Panc1 (cell line): ENCODE measurements around the gene SMARCE1. TPM values are rescaled to one million over a fixed set of nuclear protein-coding genes. Genes with fewer than 3 reads are reported as not detected.

Experiments used
- ATAC-seq: fragments of 200-7000 bp; cut with Tn5 transposase; 2 replicates; pipeline ENCODE4 v1.9.1; 2020; ENCODE audit warnings: mild to moderate bottlenecking, moderate library complexity
- BruUV-seq: library from RNA; stranded (reverse); fragments of 400-500 nt; replicated peaks from 2 replicates; lab custom pipeline; 2021; lab: Mats Ljungman, UMichigan
- CTCF ChIA-PET: fragments of 300-600 bp; sonication (Branson Sonifier 250); formaldehyde crosslinking; loops from one replicate; lab custom pipeline; 2022; ENCODE audit warnings: antibody characterized with exemption; lab: Charles Lee
- POLR2A ChIA-PET: fragments of 300-600 bp; sonication (Branson Sonifier 250); formaldehyde crosslinking; loops from one replicate; lab custom pipeline; 2022; ENCODE audit warnings: antibody characterized with exemption; lab: Charles Lee
- DNase-seq: peaks from one replicate; pipeline ENCODE4 v3.0.0-alpha.2; 2010; ENCODE audit warnings: low read depth, low spot score
- H3K27ac ChIP-seq: 2 replicates; pipeline ENCODE4 v1.5.1; 2011; ENCODE audit warnings: mild to moderate bottlenecking, low read length, inconsistent platforms
- H3K27me3 ChIP-seq: fragments of 200-500 bp; sonication (Bioruptor generic); 2 replicates; pipeline ENCODE4 v1.6.0; 2014; ENCODE audit warnings: low read length, inconsistent platforms; ENCODE audit not compliant: control insufficient read depth, insufficient read depth
- H3K36me3 ChIP-seq: fragments of 200-500 bp; sonication (Bioruptor generic); 2 replicates; pipeline ENCODE4 v1.5.1; 2014; ENCODE audit warnings: inconsistent platforms, mild to moderate bottlenecking, low read length, moderate library complexity; ENCODE audit not compliant: control insufficient read depth, insufficient read depth
- H3K4me1 ChIP-seq: 2 replicates; pipeline ENCODE4 v1.5.1; 2011; ENCODE audit warnings: inconsistent platforms, mild to moderate bottlenecking, low read length, moderate library complexity; ENCODE audit not compliant: control insufficient read depth, insufficient read depth
- H3K4me3 ChIP-seq, 2 experiments: 2 replicates each; pipeline ENCODE4 v1.5.1; 2011 to 2012; ENCODE audit warnings: low read depth in 2 of 2, low read length in 2 of 2, mild to moderate bottlenecking in 2 of 2, inconsistent platforms in 1 of 2, moderate library complexity in 1 of 2
- H3K9me3 ChIP-seq: fragments of 200-500 bp; sonication (Bioruptor generic); 2 replicates; pipeline ENCODE4 v1.5.1; 2014; ENCODE audit warnings: low read depth, mild to moderate bottlenecking, inconsistent platforms, low read length, moderate library complexity; ENCODE audit not compliant: control insufficient read depth, insufficient read depth
- POLR2AphosphoS5 ChIP-seq: IDR thresholded peaks from 2 replicates; pipeline ENCODE4 v1.6.1; 2012; ENCODE audit warnings: mild to moderate bottlenecking, low read depth, low read length, moderate library complexity
- SIN3A ChIP-seq: IDR thresholded peaks from 2 replicates; pipeline ENCODE4 v1.6.1; 2012; ENCODE audit warnings: low read depth, mild to moderate bottlenecking, low read length, moderate library complexity, borderline replicate concordance; ENCODE audit not compliant: insufficient read depth
- TCF7L2 ChIP-seq: IDR thresholded peaks from 2 replicates; pipeline ENCODE4 v1.6.1; 2011; ENCODE audit warnings: mild to moderate bottlenecking, low read depth, low read length, inconsistent platforms
- in situ Hi-C: cut with HindIII; loops from 2 replicates; pipeline ENCODE4 v1.10.0; 2016; ENCODE audit warnings: low sequenced_read_pairs, low pct_unique_long_range_greater_than_20kb
- intact Hi-C: fragments of 100-400 bp; cut with micrococcal nuclease; formaldehyde crosslinking; loops from one replicate; pipeline ENCODE4 v1.10.0; 2022; ENCODE audit not compliant: unreplicated experiment
- total RNA-seq: library from RNA; stranded (reverse); gene quantifications from one replicate; pipeline ENCODE4 v1.2.1, GENCODE V29; 2021; ENCODE audit not compliant: unreplicated experiment
- TF ChIP-seq, protein P1 (sequence below): fragments of 450-650 bp; IDR thresholded peaks from 2 replicates; pipeline ENCODE4 v1.5.1; 2017; ENCODE audit warnings: mild to moderate bottlenecking
- TF ChIP-seq, protein P2 (sequence below), 2 experiments: IDR thresholded peaks; 2 replicates each; pipeline ENCODE4 v1.6.1; 2011 to 2012; ENCODE audit warnings: low read depth in 2 of 2, control low read depth in 1 of 2, low read length in 1 of 2, mild to moderate bottlenecking in 1 of 2, moderate library complexity in 1 of 2; ENCODE audit not compliant: insufficient read depth in 1 of 2

The SMARCE1 gene
- total RNA-seq, 1 experiment from 2014 or later = 129 TPM

DNA sequence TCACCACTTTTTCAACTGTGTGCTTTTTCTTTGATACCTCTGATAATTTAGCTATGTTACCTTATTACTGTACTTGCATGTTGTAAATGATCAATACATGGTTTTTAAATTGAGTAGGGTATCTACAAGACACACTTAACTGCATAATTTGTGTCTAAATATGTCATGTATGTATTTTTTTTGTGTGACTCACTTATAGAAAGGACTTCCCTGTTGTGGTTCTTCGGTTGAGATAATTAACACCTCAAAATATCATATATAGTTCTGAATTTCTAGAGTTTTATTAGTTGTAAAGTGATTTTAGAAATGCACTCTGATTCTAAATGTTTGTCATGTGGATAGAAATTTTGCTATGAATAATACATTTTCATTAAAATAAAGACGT is 31.9 kb upstream of the SMARCE1 start:
- Histone ChIP-seq H3K27me3 (peaks cover 35% of the 10 kb centered on the region), H3K9me3 (no peaks in the 10 kb centered on the region), H3K4me1 (no peaks in the 10 kb centered on the region), H3K27ac (no peak overlapping the region), H3K4me3 (no peak overlapping the region), H3K36me3 (no peaks in the 10 kb centered on the region)
- ChIA-PET POLR2A (no interaction called here), CTCF (no interaction called here)
- no peak for TF ChIP-seq TCF7L2
- TF ChIP-seq, protein P1, sequence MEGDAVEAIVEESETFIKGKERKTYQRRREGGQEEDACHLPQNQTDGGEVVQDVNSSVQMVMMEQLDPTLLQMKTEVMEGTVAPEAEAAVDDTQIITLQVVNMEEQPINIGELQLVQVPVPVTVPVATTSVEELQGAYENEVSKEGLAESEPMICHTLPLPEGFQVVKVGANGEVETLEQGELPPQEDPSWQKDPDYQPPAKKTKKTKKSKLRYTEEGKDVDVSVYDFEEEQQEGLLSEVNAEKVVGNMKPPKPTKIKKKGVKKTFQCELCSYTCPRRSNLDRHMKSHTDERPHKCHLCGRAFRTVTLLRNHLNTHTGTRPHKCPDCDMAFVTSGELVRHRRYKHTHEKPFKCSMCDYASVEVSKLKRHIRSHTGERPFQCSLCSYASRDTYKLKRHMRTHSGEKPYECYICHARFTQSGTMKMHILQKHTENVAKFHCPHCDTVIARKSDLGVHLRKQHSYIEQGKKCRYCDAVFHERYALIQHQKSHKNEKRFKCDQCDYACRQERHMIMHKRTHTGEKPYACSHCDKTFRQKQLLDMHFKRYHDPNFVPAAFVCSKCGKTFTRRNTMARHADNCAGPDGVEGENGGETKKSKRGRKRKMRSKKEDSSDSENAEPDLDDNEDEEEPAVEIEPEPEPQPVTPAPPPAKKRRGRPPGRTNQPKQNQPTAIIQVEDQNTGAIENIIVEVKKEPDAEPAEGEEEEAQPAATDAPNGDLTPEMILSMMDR = no peak
- DNase-seq = no peak
- in situ Hi-C loops = no loop called here
- BruUV-seq = no TSS peak
- intact Hi-C loops = no loop called here
- no peak for ATAC-seq

DNA sequence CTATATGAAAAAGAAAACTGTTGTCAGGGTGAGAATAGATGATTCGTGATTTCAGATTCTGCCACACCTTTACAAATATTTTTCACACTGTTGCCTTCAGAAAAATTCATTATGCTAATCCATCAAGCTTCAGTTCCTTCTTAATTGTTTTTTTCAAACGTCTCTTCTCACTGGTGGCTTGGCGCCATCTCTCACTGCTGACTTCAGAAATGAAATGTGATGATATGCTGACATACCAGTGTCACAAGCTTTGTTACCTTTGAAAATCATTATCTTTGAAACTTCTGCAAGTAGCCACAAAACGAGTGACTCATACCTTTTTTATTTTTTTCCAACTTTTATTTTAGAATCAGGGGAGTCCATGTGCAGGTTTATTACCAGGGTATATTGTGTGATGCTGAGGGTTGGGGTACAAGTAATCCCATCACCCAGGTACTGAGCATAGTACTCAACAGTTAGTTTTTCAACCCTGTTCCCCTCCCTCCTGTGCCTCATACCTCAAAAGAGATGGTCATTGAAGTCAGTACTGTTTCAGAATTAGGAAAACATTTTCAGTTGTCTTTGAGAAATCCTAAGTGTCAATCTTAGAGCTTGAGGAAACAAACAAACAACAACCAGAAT is 31.4 kb upstream of the SMARCE1 start:
- TF ChIP-seq, protein P1 = no peak
- TF ChIP-seq, protein P2, sequence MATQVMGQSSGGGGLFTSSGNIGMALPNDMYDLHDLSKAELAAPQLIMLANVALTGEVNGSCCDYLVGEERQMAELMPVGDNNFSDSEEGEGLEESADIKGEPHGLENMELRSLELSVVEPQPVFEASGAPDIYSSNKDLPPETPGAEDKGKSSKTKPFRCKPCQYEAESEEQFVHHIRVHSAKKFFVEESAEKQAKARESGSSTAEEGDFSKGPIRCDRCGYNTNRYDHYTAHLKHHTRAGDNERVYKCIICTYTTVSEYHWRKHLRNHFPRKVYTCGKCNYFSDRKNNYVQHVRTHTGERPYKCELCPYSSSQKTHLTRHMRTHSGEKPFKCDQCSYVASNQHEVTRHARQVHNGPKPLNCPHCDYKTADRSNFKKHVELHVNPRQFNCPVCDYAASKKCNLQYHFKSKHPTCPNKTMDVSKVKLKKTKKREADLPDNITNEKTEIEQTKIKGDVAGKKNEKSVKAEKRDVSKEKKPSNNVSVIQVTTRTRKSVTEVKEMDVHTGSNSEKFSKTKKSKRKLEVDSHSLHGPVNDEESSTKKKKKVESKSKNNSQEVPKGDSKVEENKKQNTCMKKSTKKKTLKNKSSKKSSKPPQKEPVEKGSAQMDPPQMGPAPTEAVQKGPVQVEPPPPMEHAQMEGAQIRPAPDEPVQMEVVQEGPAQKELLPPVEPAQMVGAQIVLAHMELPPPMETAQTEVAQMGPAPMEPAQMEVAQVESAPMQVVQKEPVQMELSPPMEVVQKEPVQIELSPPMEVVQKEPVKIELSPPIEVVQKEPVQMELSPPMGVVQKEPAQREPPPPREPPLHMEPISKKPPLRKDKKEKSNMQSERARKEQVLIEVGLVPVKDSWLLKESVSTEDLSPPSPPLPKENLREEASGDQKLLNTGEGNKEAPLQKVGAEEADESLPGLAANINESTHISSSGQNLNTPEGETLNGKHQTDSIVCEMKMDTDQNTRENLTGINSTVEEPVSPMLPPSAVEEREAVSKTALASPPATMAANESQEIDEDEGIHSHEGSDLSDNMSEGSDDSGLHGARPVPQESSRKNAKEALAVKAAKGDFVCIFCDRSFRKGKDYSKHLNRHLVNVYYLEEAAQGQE (IDR thresholded peaks at IDR 0.05; ENCODE audit: insufficient read depth in 1 of 2, low read depth in 2 of 2, low read length in 1 of 2) = no peak
- TF ChIP-seq TCF7L2 = no peak
- TF ChIP-seq SIN3A = no peak
- no peak for TF ChIP-seq POLR2AphosphoS5
- DNase-seq (no peak), ATAC-seq (no peak)
- intact Hi-C loops (no loop called here), in situ Hi-C loops (no loop called here)
- CTCF ChIA-PET = no interaction called here
- POLR2A ChIA-PET = no interaction called here
- H3K27ac ChIP-seq = no peak overlapping the region
- no peaks in the 10 kb centered on the region for H3K9me3 ChIP-seq
- no peaks in the 10 kb centered on the region for H3K36me3 ChIP-seq
- H3K27me3 ChIP-seq = peaks cover 38% of the 10 kb centered on the region
- H3K4me1 ChIP-seq = no peaks in the 10 kb centered on the region
- no TSS peak for BruUV-seq
- H3K4me3 ChIP-seq = no peak overlapping the region
